HG02571 (cell line): ENCODE results near the gene RAVER2.

Experiments
- ATAC-seq: cut with Tn5 transposase; IDR thresholded peaks from one replicate; pipeline ENCODE4 v1.9.1; 2021; ENCODE audit warnings: mild to moderate bottlenecking, moderate library complexity; ENCODE audit not compliant: unreplicated experiment

Gene RAVER2

DNA sequence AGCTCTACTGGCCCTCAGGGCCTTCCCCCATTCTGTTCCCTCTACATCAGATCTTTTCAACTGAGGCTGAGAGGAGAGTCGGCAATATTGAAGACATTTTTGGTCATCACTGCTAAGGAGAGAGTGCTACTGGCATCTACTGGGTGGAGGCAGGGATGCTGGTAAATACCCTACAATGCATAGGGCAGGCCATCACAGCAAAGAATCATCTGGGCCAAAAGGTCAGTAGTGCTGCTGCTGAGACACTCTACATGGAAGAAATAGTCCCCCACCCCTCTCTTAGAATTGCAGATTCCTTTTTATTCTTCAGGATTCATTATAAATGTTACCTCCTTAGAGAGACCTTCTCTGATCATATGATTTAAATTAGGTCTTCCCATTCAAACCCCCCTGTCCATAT lies 127.2 kb downstream of the RAVER2 start:
- ATAC-seq: no peak

DNA sequence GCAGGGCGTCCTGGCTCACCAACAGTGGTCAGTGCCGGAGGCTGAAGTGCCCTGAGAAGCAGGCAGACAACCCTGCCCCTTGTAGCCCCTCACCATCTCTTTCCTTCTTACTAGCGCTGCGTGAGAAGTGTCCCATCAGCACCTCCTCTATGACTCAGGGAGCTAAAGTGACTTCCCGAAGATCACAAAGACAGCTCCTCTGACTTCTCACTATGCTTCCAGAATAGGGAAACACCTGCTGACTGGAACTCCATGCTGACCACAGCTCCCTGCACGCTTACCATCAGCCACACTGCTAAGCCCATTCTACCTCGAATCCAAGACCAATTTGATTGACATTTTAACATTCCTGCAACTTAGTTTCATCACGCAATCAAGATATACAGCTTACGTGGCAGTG lies 128.7 kb downstream of the RAVER2 start:
- no peak for ATAC-seq

DNA sequence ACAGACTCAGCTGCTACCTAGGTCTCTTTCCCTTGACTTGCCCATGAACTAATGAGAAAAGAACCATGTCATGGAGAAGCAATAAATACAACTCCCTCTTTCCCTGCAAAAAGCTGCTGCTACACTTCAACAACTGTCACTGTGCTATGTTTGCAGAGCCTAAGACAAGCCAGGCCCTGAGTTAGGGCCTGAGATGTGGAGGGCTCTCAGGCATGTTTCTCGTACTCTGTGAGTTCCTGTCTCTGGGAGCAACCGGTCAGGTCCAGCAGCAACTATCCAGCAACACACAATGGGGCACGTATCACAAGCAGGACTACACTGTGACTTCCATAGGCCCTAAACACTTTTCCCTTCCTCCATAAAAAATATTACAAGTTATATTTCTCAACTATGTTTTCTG lies 129.8 kb downstream of the RAVER2 start:
- no peak for ATAC-seq

DNA sequence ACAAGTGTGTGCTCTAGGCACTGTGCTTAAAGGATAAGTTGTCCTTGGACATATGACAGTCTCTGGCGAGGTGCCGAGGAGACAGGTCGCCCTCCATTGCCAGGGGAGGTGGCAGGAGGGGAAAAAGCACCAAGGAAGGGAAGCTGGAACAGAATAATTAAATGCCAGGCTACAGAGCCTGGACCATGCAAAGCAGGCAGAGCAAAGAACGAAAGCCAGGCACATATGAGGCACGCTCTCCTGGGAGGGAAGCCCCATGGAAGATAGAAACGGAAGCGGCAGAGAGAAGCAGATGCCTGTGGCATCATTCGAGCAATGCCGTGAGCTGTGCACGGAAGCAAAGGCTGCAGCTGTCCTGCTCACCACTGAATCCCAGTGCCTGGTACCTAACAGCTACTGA lies 130.2 kb downstream of the RAVER2 start:
- no peak for ATAC-seq

DNA sequence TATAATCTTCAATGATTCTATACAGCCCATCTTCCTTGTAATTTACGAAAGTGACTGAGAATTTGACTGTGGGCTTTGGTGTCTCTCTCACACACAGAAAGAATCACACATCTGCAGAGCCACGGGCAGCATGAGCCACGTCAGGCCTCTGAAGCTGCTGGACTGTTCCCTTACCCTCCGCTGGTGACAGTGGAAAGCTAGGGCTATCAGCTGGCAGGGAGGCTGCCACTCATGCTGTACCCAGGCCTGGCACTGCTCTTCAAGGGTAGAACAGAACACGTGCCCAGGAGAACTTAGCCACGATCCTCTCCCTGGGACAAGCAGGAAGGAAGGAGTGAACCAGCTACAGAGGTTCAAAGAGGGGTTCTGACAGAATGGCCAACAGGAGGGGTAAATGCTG lies 130.7 kb downstream of the RAVER2 start:
- no peak for ATAC-seq

DNA sequence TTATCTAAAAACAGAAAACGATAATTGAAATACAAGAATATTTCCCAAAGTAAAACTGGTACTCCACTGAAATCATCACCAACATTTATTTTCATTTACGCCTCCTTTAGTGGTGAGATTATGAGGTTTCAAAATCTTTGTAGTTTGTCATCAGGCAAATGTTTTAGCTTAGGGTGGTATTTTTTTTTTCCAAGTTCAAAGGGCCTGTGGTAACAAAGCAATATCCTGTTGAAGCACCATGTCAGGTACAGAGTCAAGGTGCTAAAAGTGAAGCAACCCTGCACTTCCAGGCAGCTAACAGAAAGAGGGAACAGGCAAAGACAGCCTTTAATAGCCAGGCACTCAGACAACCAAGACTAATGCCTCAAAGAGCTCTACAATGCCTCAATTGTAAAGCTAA lies 132.3 kb downstream of the RAVER2 start:
- no peak for ATAC-seq

DNA sequence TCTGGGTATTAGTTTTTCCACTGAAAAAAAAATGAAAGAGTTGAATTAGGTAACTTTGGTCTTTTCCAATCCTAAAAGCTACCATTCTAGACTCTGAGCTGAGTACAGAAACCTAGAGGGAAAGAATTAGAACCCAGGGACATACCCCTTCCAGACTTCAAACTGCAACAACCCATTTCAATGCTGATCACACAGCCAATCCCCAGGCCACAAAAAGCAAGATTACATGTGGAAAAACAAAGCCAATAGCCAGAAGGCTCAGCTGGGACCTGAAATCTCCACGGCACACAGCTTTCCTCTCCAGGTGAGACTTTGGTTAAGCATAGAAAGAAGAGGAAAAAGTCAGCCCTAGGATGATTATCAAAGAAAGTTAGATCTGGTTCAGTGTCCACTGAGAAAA lies 132.7 kb downstream of the RAVER2 start:
- no peak for ATAC-seq

DNA sequence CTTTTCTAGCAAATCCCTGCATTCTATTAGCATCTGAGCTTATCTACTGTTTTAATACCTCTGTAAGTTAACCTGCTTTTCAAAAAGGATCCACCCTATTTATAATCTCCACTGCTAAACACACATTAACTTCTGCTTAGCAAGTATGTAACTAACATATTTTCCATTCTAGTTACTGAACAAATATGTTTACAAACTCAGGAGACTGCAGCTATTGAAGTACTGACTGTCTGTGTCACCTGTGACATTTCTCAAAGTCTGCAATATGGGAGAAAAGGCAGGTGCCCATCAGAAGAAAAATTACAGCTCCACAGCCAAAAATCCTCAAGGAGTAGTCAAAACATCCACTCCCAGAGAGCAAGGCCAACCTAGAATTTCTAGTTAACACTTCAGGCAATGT lies 133.2 kb downstream of the RAVER2 start:
- no peak for ATAC-seq

DNA sequence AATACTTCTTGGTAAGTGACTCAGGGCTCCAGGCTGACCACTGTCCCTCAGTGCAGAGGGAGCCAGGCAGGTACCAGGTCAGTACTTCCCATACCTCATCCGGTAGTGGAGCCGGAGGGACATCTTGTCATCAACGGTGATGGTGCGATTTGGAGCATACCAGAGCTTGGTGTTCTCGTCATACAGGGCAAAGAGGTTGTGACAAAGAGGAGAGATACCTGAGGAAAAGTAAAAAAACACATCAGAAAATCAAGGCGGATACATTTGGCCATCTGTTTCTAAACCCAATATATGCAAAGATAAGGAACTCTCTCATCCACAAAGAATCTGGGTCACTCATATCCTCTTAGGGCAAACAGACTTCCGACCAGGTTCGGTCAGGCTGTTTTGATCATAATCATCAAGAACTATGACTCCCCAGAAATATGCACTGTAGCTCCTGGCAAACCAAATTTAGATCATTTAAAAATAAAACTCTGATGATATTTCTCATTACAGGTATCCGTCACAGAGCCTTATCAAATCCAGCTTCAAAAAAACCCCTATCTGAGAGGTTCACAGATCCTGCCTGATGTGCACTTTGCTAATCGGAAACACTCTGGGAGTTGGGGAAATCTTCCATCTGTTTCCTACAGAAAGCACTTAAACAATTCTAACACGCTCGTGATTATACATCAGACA lies 134.2 kb downstream of the RAVER2 start:
- ATAC-seq: no peak

DNA sequence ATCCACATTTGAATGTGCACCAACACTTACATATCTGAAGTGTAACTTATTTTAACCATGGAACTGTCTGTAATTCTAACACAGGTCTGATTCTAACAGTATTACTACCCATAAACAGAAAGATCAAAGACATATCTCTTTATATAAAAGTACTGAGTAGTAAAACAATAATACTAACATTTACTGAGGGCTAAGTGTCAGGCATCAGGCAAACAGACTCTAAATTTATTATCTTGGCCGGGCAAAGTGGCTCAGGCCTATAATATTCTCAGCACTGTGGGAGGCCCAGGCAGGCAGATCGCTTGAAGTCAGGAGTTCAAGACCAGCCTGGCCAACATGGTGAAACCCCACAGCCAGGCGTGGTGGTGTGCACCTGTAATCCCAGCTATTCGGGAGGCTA lies 135.6 kb downstream of the RAVER2 start:
- ATAC-seq: no peak

DNA sequence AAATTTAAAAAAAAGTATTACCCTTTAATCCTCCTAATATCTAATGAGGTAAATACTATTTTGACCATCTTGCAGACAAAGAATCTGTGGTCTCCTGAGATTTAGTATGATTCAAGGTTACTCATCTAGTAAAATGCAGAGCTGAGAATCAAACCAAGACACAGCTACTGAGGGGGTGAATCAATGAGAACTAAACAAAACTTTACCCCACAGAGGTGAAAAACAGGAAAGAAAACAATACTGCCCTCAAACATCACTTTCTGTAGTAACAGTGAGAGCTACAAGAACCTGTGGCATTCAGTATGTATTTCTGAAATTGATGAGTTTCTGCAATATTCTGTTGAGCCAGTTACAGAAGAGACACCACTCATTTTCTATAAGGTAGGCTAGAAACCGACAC lies 136.4 kb downstream of the RAVER2 start:
- ATAC-seq: no peak
